H1 (cell line): ENCODE measurements around the gene KANSL1L. TPM values are rescaled to one million over a fixed set of nuclear protein-coding genes. Genes with fewer than 3 reads are reported as not detected.

Source experiments
- CTCF ChIA-PET: fragments of 300-600 bp; sonication (Branson Sonifier 250); formaldehyde crosslinking; loops from one replicate; lab custom pipeline; 2021; ENCODE audit not compliant: partially characterized antibody; lab: Charles Lee
- POLR2A ChIA-PET: fragments of 300-600 bp; sonication (Branson Sonifier 250); formaldehyde crosslinking; loops from one replicate; lab custom pipeline; 2021; ENCODE audit warnings: inconsistent platforms; ENCODE audit not compliant: partially characterized antibody; lab: Charles Lee
- DNase-seq, 2 experiments: peaks; one replicate each; pipeline versions ENCODE4 v3.0.0 to v3.0.0-alpha.2; 2010 to 2022; ENCODE audit warnings: low spot score in 2 of 2, low read depth in 1 of 2, mixed read lengths in 1 of 2
- FAIRE-seq: peaks from 2 replicates; lab custom pipeline; 2011; peaks lifted over from hg19 to GRCh38; lab: Jason Lieb, UNC
- H2AFZ ChIP-seq: 2 replicates; pipeline ENCODE4 v1.8.1; 2012; ENCODE audit warnings: low read length, inconsistent platforms
- H2AK5ac ChIP-seq: 2 replicates; pipeline ENCODE4 v1.6.1; 2013; ENCODE audit warnings: low read depth, low read length
- H2BK120ac ChIP-seq: replicated peaks from 2 replicates; pipeline ENCODE3; 2013; ENCODE audit warnings: low read depth, low read length, inconsistent platforms
- H2BK12ac ChIP-seq: 2 replicates; pipeline ENCODE4 v1.6.1; 2013; ENCODE audit warnings: low read depth, low read length
- H2BK15ac ChIP-seq: 2 replicates; pipeline ENCODE4 v1.6.1; 2013; ENCODE audit warnings: low read length
- H2BK20ac ChIP-seq: 2 replicates; pipeline ENCODE4 v1.6.1; 2013; ENCODE audit warnings: low read length
- H2BK5ac ChIP-seq: 2 replicates; pipeline ENCODE4 v1.6.1; 2013; ENCODE audit warnings: low read depth, low read length
- H3K14ac ChIP-seq: 2 replicates; pipeline ENCODE4 v1.6.1; 2013; ENCODE audit warnings: inconsistent platforms; ENCODE audit not compliant: insufficient read length
- H3K18ac ChIP-seq: 2 replicates; pipeline ENCODE4 v1.6.1; 2013; ENCODE audit warnings: low read length; ENCODE audit errors: extremely low read depth
- H3K23ac ChIP-seq: 2 replicates; pipeline ENCODE4 v1.6.1; 2013; ENCODE audit warnings: inconsistent platforms; ENCODE audit not compliant: insufficient read length
- H3K23me2 ChIP-seq: 2 replicates; pipeline ENCODE4 v1.6.1; 2013; ENCODE audit warnings: low read depth, low read length
- H3K27ac ChIP-seq: 2 replicates; pipeline ENCODE4 v1.6.1; 2011; ENCODE audit warnings: low read depth, low read length, inconsistent platforms
- H3K27me3 ChIP-seq, 4 experiments: replicated peaks in 1 of 4; 1 replicate in 1 of 4; 2 replicates in 3 of 4; pipeline versions ENCODE4 v1.6.1 to v1.8.1; 2011 to 2013; ENCODE audit warnings: low read length in 3 of 4, mild to moderate bottlenecking in 3 of 4, inconsistent platforms in 2 of 4, mixed read lengths in 2 of 4, moderate library complexity in 1 of 4; ENCODE audit not compliant: control insufficient read depth in 3 of 4, insufficient read depth in 3 of 4; ENCODE audit errors: extremely low read depth in 1 of 4
- H3K36me3 ChIP-seq, 4 experiments: 2 replicates each; pipeline versions ENCODE4 v1.6.1 to v1.8.1; 2011 to 2013; ENCODE audit warnings: mild to moderate bottlenecking in 4 of 4, low read length in 3 of 4, moderate library complexity in 2 of 4, control low read depth in 1 of 4, inconsistent platforms in 1 of 4; ENCODE audit not compliant: insufficient read depth in 4 of 4, control insufficient read depth in 2 of 4
- H3K4ac ChIP-seq: replicated peaks from 2 replicates; pipeline ENCODE3; 2013; ENCODE audit warnings: low read length, low read depth, mixed read lengths, inconsistent platforms; ENCODE audit not compliant: insufficient read length
- H3K4me1 ChIP-seq, 4 experiments: replicated peaks in 1 of 4; 1 replicate in 1 of 4; 2 replicates in 3 of 4; pipeline versions ENCODE4 v1.6.1 to v1.8.1; 2011 to 2013; ENCODE audit warnings: low read length in 3 of 4, inconsistent platforms in 2 of 4, mixed read lengths in 1 of 4; ENCODE audit not compliant: insufficient read depth in 4 of 4, control insufficient read depth in 3 of 4
- H3K4me2 ChIP-seq, 2 experiments: 2 replicates each; pipeline versions ENCODE4 v1.6.1 to v1.8.1; 2011 to 2013; ENCODE audit warnings: low read depth in 2 of 2, low read length in 2 of 2, control low read depth in 1 of 2, inconsistent platforms in 1 of 2, mild to moderate bottlenecking in 1 of 2; ENCODE audit not compliant: insufficient read depth in 1 of 2
- H3K4me3 ChIP-seq, 4 experiments: fragments of 200-600, 300-600 bp in 1 of 4; sonication (generic), shearing (Covaris generic), sonication (Bioruptor Twin) in 1 of 4; 2 replicates each; pipeline versions ENCODE4 v1.5.1 to v1.8.1; 2011 to 2016; ENCODE audit warnings: low read length in 4 of 4, low read depth in 3 of 4, control low read depth in 2 of 4, inconsistent platforms in 2 of 4, mild to moderate bottlenecking in 2 of 4, mixed read lengths in 1 of 4, moderate library complexity in 1 of 4; ENCODE audit not compliant: insufficient read depth in 2 of 4; ENCODE audit errors: extremely low read depth in 1 of 4
- H3K56ac ChIP-seq: replicated peaks from 2 replicates; pipeline ENCODE3; 2013; ENCODE audit warnings: low read depth, mild to moderate bottlenecking, mixed read lengths, low read length, inconsistent platforms; ENCODE audit not compliant: insufficient read length
- H3K79me1 ChIP-seq: 2 replicates; pipeline ENCODE4 v1.6.1; 2013; ENCODE audit warnings: low read depth, low read length, control low read depth
- H3K79me2 ChIP-seq, 2 experiments: 2 replicates each; pipeline versions ENCODE4 v1.6.1 to v1.8.1; 2012 to 2013; ENCODE audit warnings: low read length in 2 of 2, mild to moderate bottlenecking in 2 of 2, inconsistent platforms in 1 of 2; ENCODE audit not compliant: insufficient read depth in 2 of 2, control insufficient read depth in 1 of 2
- H3K9ac ChIP-seq, 4 experiments: replicated peaks in 1 of 4; 1 replicate in 1 of 4; 2 replicates in 3 of 4; pipeline versions ENCODE4 v1.6.1 to v1.8.1; 2011 to 2013; ENCODE audit warnings: low read depth in 3 of 4, low read length in 3 of 4, control low read depth in 2 of 4, mild to moderate bottlenecking in 2 of 4, moderate library complexity in 2 of 4, inconsistent platforms in 1 of 4; ENCODE audit errors: extremely low read depth in 1 of 4
- H3K9me3 ChIP-seq, 2 experiments: 2 replicates each; pipeline versions ENCODE4 v1.6.1 to v1.8.1; 2012 to 2013; ENCODE audit warnings: mild to moderate bottlenecking in 2 of 2, moderate library complexity in 2 of 2, control low read depth in 1 of 2, inconsistent platforms in 1 of 2, low read depth in 1 of 2, low read length in 1 of 2, mixed read lengths in 1 of 2; ENCODE audit not compliant: insufficient read depth in 2 of 2
- H4K20me1 ChIP-seq, 2 experiments: replicated peaks in 1 of 2; 2 replicates each; pipeline versions ENCODE3 to v1.8.1; 2011 to 2013; ENCODE audit warnings: inconsistent platforms in 2 of 2, low read length in 2 of 2, mild to moderate bottlenecking in 1 of 2; ENCODE audit not compliant: insufficient read depth in 2 of 2, control insufficient read depth in 1 of 2
- H4K5ac ChIP-seq: 2 replicates; pipeline ENCODE4 v1.6.1; 2013; ENCODE audit warnings: low read length, low read depth, mixed read lengths, inconsistent platforms; ENCODE audit not compliant: insufficient read length
- H4K8ac ChIP-seq: 2 replicates; pipeline ENCODE4 v1.8.0; 2013; ENCODE audit warnings: mild to moderate bottlenecking, moderate library complexity, low read length, inconsistent platforms; ENCODE audit not compliant: insufficient read depth; ENCODE audit errors: extremely low read depth
- H4K91ac ChIP-seq: replicated peaks from 2 replicates; pipeline ENCODE3; 2013; ENCODE audit warnings: low read length, mixed read lengths, inconsistent platforms; ENCODE audit not compliant: insufficient read length
- BCL11A ChIP-seq, 2 experiments: IDR thresholded peaks; one replicate each; pipeline ENCODE4 v1.6.1; 2011; ENCODE audit warnings: low read depth in 2 of 2, low read length in 2 of 2, mild to moderate bottlenecking in 2 of 2
- CREB1 ChIP-seq: IDR thresholded peaks from 2 replicates; pipeline ENCODE4 v1.6.1; 2012; ENCODE audit warnings: inconsistent platforms
- EP300 ChIP-seq, 2 experiments: IDR thresholded peaks; 1 replicate in 1 of 2; 2 replicates in 1 of 2; pipeline ENCODE4 v1.6.1; 2011 to 2012; ENCODE audit warnings: low read depth in 2 of 2, low read length in 2 of 2, mild to moderate bottlenecking in 2 of 2, borderline replicate concordance in 1 of 2, inconsistent platforms in 1 of 2, moderate library complexity in 1 of 2
- HDAC6 ChIP-seq: IDR thresholded peaks from one replicate; pipeline ENCODE4 v1.7.1; 2012; ENCODE audit warnings: low read depth, mild to moderate bottlenecking, inconsistent platforms, low read length, moderate library complexity
- JUND ChIP-seq: IDR thresholded peaks from 2 replicates; pipeline ENCODE4 v1.6.1; 2011; ENCODE audit warnings: mild to moderate bottlenecking, improper control_type of control experiment, low read length
- PHF8 ChIP-seq: fragments of 200-600 bp; sonication (generic); conservative IDR thresholded peaks from 2 replicates; pipeline ENCODE4 v1.7.1; 2012; ENCODE audit warnings: low read depth, mild to moderate bottlenecking, inconsistent platforms, low read length, moderate library complexity
- RAD21 ChIP-seq, 2 experiments: IDR thresholded peaks in 1 of 2; conservative IDR thresholded peaks in 1 of 2; 2 replicates each; pipeline ENCODE4 v1.6.1; 2011; ENCODE audit warnings: low read depth in 2 of 2, low read length in 2 of 2, improper control_type of control experiment in 1 of 2, inconsistent platforms in 1 of 2, mild to moderate bottlenecking in 1 of 2, moderate library complexity in 1 of 2
- RBBP5 ChIP-seq: IDR thresholded peaks from 2 replicates; pipeline ENCODE4 v1.7.1; 2012; ENCODE audit warnings: low read depth, mild to moderate bottlenecking, inconsistent platforms, low read length, moderate library complexity, borderline replicate concordance
- TCF12 ChIP-seq: IDR thresholded peaks from 2 replicates; pipeline ENCODE4 v1.6.1; 2011; ENCODE audit warnings: low read depth, mild to moderate bottlenecking, low read length
- TEAD4 ChIP-seq: IDR thresholded peaks from 2 replicates; pipeline ENCODE4 v1.6.1; 2012; ENCODE audit warnings: low read depth, low read length, inconsistent platforms, mixed read lengths
- polyA plus RNA-seq, 7 experiments: library from polyadenylated mRNA; depleted of rRNA in 3 of 7; stranded (reverse) in 5 of 7; unstranded in 2 of 7; fragments of >200 nt in 5 of 7; fragments of 200-250 nt in 2 of 7; gene quantifications; 1 replicate in 5 of 7; 2 replicates in 1 of 7; 4 replicates in 1 of 7; pipeline versions ENCODE4 v1.2.1 to v1.2.3, GENCODE V29; 2011 to 2013; ENCODE audit warnings: missing spikeins in 2 of 7, mixed read lengths in 2 of 7
- total RNA-seq: library from RNA; stranded (reverse); fragmentation: NEBNext Ultra II Directional; extraction: Animal tissue kit (Norgen Biotek cat#: 25700); gene quantifications from 2 replicates; pipeline ENCODE4 v1.2.1, GENCODE V29; 2021
- TF ChIP-seq, protein P1 (sequence below): IDR thresholded peaks from 2 replicates; pipeline ENCODE4 v1.6.1; 2011; ENCODE audit warnings: low read depth, mild to moderate bottlenecking, low read length; ENCODE audit not compliant: insufficient read depth
- TF ChIP-seq, protein P2 (sequence below), 3 experiments: IDR thresholded peaks; 1 replicate in 2 of 3; 2 replicates in 1 of 3; pipeline versions ENCODE4 v1.5.1 to v1.6.1; 2011; ENCODE audit warnings: low read length in 3 of 3, mild to moderate bottlenecking in 3 of 3, inconsistent platforms in 2 of 3, low read depth in 1 of 3, moderate library complexity in 1 of 3; ENCODE audit not compliant: insufficient read depth in 1 of 3; ENCODE audit errors: control extremely low read depth in 1 of 3

KANSL1L gene
- total and polyA plus RNA-seq, 2 of the 8 experiments (the other 6 are each of a cell fraction or from before 2014, with no cell fraction given) = 5.4 to 17.2 TPM

DNA sequence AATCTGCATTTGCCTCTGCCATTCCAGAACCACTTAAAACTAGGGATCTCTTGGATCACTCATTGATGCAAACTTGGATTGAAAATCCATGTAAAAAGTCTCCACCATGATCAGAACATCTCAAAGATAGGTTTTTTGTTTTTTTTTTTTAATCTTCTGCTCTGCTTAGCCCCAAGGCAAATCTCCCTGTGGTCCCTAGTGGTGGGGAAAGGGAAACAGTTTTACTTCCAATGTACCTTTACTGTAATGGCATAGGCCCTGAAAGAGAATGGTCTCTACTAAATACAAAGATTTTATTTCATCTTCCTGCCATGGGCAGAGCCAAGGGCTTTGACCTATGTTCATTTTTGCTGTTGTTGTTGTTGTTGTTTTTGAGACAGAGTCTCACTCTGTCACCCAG, 78.4 kb downstream of the KANSL1L start:
- Histone ChIP-seq H3K18ac (no peak overlapping the region), H2AFZ (no peak overlapping the region), H3K79me1 (no peaks in the 10 kb centered on the region), H3K4me3 (no peak overlapping the region), H2BK15ac (no peak overlapping the region), H3K79me2 (no peaks in the 10 kb centered on the region), H2BK12ac (no peak overlapping the region), H3K23me2 (no peaks in the 10 kb centered on the region), H3K56ac (no peak overlapping the region), H2AK5ac (no peak overlapping the region), H3K4me1 (no peaks in the 10 kb centered on the region), H2BK5ac (no peak overlapping the region), H3K27me3 (no peaks in the 10 kb centered on the region), H3K4me2 (no peak overlapping the region), H3K36me3 (no peaks in the 10 kb centered on the region), H2BK20ac (no peak overlapping the region), H3K9ac (no peak overlapping the region), H3K9me3 (no peaks in the 10 kb centered on the region), H3K23ac (no peak overlapping the region), H3K27ac (no peak overlapping the region), H3K4ac (no peak overlapping the region), H4K20me1 (peaks cover 0 to 2% of the 10 kb centered on the region in 2 experiments), H3K14ac (no peak overlapping the region), H2BK120ac (no peak overlapping the region), H4K5ac (no peak overlapping the region), H4K91ac (no peak overlapping the region), H4K8ac (no peak overlapping the region)
- POLR2A ChIA-PET = no interaction called here
- DNase-seq (no peak), FAIRE-seq (peak; percentile 19)
- CTCF ChIA-PET = interaction anchor here (0.9 kb wide), 1 partner anchor 121 kb away, joined by 3 read pairs; no protein-coding TSS in a partner anchor
- TF ChIP-seq BCL11A (IDR thresholded peaks at IDR 0.05; ENCODE audit: low read depth in 2 of 2, low read length in 2 of 2) (no peak), TCF12 (no peak), TEAD4 (no peak), CREB1 (no peak), RAD21 (IDR thresholded peaks at IDR 0.05 in 1 of 2, conservative IDR thresholded peaks at IDR 0.05 in 1 of 2; ENCODE audit: low read depth in 2 of 2, low read length in 2 of 2) (peak in 1 of 2 experiments; percentile 2; a peak in 2 of 4 replicates), PHF8 (no peak), EP300 (IDR thresholded peaks at IDR 0.05; ENCODE audit: borderline replicate concordance in 1 of 2, low read depth in 2 of 2, low read length in 2 of 2) (no peak), RBBP5 (no peak), HDAC6 (no peak), JUND (no peak)
- TF ChIP-seq, protein P1, sequence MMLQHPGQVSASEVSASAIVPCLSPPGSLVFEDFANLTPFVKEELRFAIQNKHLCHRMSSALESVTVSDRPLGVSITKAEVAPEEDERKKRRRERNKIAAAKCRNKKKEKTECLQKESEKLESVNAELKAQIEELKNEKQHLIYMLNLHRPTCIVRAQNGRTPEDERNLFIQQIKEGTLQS = no peak
- TF ChIP-seq, protein P2, sequence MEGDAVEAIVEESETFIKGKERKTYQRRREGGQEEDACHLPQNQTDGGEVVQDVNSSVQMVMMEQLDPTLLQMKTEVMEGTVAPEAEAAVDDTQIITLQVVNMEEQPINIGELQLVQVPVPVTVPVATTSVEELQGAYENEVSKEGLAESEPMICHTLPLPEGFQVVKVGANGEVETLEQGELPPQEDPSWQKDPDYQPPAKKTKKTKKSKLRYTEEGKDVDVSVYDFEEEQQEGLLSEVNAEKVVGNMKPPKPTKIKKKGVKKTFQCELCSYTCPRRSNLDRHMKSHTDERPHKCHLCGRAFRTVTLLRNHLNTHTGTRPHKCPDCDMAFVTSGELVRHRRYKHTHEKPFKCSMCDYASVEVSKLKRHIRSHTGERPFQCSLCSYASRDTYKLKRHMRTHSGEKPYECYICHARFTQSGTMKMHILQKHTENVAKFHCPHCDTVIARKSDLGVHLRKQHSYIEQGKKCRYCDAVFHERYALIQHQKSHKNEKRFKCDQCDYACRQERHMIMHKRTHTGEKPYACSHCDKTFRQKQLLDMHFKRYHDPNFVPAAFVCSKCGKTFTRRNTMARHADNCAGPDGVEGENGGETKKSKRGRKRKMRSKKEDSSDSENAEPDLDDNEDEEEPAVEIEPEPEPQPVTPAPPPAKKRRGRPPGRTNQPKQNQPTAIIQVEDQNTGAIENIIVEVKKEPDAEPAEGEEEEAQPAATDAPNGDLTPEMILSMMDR (IDR thresholded peaks at IDR 0.05; ENCODE audit: control extremely low read depth in 1 of 3, insufficient read depth in 1 of 3, low read depth in 1 of 3, low read length in 3 of 3) = peak in 1 of 3 experiments; percentile 25; a peak in 1 of 4 replicates
